ENCODE results near the gene PDE7B.

Gene PDE7B

DNA sequence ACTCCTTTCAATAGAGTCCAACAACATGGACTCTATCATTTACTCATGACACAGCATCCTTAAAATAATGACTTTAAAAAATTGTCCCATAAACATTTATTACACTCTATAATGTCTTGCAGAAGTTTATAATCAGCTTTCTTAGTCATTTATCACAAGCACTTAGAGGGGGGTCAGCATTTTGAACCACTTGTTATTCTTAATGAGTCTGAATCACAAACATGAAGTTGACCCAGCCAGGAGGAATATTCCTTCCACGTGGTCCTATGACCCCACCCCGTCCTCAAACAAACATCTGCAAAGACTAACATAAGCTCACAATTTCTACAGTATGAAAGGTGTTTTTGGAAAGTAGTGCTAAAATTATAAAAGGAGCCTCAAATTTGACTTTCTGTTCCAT lies 307.5 kb downstream of the PDE7B start:
- DNase-seq = no peak

DNA sequence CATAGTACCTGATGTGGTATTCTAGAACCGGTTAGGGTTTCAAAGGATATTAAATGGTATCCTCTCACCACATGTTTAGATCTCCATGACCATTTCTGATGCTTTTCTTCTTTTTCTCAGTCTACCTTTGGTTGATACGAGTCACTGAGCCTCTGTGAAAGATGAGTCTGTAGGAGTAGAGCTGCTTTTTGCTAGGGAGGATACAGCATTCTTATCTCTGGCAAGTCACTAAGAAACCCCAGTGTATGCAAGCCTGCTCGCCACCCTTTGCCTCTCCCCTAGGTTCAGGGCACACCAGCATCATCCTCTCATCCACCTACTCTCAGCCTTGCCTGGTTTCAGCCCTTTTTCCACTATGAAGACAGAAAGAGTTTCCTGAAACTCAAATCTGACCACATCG lies 308.7 kb downstream of the PDE7B start:
- no peak for DNase-seq

DNA sequence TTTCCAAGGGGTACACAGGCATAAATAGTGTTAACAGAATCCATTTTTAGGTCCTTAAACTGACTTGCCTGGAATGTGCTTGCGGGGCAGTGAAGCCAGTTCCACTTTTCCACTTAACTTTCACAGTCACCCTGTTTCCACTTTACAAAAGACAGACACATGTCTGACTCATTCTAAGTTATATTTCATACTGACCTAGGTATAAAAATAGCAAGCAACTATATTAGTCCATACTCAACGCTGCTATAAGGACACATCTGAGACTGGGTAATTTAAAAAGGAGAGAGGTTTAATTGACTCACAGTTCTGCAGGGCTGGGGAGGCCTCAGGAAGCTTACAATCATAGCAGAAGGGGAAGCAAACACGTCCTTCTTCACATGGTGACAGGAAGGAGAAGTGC lies 310.4 kb downstream of the PDE7B start:
- DNase-seq = no peak

DNA sequence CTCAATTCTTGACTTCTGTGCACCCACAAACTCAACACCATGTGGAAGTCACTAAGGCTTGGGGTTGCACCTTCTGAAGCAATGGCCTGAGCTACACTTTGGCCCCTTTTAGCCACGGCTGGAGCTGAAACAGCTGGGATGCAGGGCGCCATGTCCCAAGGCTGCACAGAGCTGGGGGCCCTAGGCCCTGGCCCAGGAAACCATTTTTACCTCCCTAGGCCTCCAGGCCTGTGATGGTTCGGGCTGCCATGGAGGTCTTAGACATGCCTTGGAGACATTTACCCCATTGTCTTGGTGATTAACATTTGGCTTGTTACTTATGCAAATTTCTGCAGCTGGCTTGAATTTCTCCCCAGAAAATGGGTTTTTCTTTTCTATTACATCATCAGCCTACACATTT lies 311.8 kb downstream of the PDE7B start:
- no peak for DNase-seq

DNA sequence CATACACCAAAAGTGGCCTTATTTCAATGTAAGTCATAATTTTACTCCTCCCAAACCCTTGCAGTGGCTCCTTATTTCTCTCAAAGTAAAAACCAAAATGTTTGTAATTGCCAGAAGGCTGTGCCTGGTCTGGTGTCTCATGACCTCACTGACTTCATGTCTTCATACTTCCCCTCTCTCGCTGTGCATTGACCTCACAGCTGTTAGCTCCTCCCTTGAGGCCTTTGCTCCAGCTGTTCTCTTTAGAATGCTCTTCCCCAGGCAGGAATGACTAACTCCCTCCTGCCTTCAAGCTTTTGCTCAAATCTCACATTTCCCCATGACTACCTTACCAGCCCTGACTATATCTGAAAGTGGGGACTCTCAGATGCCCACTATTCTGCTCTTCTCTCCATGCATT lies 315.3 kb downstream of the PDE7B start:
- DNase-seq = no peak

DNA sequence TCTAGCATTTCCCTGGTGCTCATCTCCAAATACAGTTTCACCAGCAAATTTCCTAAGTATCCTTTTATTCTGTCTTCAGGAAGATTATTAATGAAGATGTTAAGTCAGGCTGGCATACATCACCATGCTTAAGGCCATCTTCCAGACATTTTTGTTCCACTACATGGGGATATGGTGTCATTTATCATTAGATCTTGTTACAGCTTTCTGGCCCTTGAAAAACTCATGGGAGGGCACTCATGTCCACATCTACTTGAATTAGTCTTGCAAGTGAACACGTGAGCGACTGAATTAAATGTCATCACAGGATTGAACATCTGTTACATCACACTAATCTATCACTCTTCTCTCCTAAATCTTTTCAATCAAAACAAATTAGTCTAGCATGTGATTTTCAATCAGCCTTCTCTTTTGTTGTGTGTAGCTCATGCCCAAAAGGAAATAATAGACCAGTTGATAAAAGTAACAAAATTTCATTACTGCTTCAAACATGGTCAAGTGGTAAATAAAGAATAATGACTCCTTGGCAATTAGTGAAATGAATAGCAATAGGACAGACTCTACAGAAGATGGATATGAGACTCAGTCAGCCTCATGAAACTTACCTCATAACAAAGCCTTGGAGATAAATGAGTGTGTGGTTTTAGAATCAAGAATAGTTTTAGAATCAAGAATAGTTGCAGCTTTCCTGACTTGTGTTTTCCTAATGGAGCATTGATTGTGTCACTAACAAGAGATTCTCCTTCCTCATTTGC lies 318.1 kb downstream of the PDE7B start:
- DNase-seq = no peak

DNA sequence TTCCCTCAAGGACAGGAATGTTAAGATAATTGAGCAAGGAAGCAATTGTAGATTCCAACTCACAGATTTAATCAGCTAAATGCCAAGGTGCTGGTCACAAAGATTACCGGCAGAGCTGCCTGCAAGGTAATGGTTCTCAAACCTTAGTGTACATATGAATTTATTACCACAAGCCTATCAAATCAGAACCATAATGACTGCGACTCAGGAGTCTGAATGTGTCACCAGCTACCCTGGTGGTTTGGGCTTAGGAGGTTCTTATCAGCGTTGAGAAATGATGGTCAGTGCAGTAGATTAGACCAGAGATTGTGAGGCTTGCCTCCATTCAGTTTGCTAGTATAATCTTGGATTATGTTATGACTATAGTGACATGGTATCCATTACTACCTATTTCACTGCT lies 319.7 kb downstream of the PDE7B start:
- no peak for DNase-seq

DNA sequence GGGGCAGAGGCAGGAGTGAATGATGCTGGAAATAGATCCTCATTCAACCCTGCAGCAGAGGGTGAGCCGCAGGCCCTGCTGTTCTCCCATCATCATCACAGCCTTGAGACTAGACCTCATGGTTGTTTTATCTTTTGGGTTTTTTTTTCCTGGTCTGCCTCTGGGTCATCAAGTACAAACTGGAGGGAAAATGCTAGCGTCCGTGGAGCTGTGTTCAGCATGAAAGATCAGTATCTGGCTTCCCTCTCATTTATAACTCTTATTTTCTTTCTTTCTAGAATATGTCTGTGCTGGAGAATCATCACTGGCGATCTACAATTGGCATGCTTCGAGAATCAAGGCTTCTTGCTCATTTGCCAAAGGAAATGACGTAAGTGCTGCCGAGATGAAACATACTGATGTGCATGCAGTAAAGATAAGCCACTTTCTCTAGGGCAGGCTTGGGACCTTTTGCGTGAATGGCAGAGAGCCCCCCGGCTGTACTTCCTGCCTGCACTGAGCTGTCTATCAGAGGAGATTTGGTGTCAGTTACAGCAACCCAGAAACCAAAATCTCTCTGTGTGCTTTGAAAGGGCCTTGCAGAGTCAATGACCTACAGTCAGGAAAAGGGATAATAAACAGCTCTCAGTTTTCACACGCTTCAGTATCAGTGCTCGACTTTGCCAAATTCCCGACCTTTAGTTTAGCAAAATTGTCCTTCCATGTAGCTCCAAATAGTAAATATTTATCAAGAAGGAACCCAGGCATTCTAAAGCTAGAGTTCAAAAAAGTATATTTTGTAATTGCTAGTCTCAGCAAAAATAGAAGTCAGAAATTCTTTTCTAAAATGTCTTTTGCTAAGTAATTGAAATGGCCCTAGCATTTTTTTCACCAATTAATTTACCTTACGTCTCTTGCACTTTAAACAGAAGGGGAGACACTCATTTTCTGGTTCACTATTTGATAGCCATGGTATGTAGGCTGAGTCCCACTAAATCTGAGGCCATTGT lies 322.3 kb downstream of the PDE7B start:
- no peak for DNase-seq

DNA sequence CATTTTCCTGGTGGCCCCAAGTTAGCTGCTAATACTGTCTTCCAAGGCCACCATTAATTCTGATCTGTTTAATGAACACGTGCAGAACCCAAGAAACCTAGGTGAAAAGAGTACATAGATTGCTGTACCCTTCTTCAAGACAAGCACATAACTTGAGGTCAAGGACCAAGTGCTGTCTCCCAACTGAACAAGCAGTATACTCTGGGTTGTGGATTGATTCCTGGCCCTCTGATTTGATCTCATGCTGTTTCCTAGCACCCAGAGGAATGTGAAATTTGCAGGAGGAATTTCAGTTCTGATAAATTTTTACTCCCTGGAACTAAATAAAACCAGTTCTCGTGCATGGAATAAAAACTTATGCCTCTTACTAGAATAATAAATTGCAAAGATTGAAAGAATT lies 323.0 kb downstream of the PDE7B start:
- no peak for DNase-seq

DNA sequence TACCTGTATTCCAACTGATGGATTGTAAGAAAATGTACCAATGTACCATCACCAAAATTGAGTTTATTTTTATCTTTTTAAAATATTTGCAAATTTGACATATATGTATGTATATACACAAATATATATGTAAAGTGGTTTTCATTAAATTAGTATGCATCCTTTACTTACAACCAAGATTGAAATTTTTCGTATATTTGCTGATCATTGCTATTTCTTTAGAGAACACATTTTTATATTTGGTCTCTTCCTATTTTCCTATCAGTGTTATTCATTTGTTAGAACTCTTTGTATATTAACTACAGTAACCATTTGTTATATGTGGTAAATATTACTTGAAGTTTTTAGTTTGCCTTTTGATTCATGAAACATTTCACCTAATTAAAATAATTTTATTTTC lies 324.4 kb downstream of the PDE7B start:
- no peak for DNase-seq

DNA sequence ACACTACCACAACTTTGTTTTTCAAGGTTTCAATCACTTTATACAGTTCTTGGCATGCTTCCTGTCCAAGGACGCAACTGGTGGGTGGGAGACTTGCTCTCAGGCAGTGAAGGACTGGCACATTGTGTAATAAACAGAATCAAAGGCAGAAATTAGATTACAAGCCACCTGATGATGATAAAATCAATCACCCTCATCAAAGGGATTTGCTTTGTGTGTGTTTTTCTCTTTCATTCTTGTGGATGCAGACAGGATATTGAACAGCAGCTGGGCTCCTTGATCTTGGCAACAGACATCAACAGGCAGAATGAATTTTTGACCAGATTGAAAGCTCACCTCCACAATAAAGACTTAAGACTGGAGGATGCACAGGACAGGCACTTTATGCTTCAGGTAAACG lies 327.2 kb downstream of the PDE7B start:
- no peak for DNase-seq

DNA sequence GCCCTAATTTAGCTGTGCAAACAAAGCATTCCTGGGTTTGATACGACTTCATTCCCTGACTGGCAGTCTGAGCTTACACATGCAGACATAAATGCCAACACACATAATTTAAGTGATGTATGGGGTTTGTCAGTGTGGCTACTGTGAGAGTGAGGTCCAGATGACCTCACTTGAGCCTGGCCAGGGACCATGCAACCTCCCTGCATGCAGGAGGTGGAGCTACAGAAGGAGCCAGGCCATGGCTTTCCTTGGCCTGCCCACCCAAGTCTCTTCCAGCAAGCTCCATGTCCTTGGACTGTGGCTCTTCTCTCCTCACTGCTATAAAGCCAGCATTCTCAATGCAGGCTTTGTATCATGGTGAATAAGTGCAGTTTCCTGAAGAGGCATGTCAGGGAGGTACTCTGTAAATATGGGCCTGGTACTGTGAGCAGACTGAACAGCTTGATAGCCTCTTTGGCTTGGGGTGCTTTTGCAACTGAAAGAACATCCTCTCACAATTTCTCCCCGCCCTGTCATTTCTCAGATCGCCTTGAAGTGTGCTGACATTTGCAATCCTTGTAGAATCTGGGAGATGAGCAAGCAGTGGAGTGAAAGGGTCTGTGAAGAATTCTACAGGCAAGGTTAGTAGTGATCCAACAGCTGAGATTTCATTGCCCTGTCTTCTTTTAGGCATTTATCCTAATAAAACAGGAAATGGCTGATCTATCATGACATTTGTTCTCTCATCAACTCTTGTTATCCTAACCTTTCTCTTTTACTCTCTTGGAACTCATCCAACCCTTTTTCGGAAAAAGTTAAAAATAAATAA lies 329.4 kb downstream of the PDE7B start:
- no peak for DNase-seq

DNA sequence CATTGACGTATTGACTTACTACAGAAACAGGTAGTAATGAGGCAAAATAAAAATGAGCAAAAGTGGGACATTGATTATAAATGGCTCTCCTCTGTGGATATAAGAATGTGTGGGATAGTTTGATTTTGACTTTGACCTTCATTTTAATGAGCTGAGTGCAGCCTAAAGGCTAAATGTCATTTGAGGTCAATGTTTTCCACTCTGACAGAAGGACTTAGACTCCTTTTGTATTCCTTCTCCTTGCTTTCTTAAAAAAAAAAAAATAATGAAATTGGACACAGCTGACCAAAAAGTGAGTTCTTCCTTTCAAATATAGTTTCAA lies 330.0 kb downstream of the PDE7B start:
- no peak for DNase-seq

DNA sequence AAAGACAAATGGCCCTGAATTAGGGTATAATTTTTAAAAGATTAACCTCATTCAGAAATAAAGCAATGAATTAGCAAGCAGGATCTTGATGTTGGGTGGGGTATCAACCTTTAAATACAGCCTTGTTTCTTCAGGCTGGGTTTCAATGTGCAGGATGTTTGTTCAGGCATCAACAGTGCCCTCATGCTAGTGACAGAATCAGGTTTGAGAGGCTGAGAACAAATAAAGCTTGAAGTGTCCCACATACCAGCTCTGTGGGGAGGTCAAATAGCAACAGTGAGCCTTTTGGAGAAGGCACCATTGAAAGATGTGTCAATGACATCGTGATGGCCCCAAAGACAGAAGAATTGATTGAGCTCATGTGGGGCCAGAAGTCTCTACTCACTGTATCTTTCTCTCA lies 330.4 kb downstream of the PDE7B start:
- DNase-seq = no peak

DNA sequence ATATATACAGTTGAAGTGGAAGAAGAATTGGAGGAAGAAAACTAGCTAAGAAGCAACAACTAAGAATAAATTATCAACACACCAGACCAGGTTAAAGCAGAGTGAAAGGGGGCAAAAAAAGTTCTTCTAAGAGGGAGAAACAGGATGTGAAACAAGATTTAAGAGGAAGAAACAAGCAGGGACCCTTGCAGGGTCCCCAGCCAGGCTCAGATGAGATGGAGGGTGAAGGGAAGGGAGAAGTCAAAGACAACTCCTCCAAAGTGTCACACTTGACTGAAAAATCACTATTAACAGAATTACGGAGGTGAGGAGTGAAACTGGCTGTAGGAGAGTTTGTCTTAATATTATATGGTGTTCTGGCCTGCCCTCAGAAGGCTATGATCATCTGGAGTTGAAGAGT lies 333.2 kb downstream of the PDE7B start:
- DNase-seq = no peak

DNA sequence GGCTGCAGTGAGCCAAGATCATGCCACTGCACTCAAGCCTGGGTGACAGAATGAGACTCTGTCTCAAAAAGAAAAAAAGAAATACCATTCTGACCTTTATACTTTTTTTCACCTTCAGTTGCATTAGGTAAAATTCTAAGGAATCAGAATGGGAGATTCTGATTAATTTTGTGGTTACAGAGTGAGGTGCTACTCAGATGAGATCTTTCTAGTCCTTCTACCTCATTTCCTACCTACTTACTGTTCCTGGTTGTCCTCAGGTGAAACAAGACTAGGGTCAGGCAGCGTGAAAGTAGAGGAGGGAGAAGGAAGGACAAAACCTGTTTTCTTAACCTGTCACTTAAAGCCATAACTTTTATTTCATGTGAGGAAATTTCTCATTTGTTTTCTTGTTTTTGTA lies 334.9 kb downstream of the PDE7B start:
- no peak for DNase-seq

DNA sequence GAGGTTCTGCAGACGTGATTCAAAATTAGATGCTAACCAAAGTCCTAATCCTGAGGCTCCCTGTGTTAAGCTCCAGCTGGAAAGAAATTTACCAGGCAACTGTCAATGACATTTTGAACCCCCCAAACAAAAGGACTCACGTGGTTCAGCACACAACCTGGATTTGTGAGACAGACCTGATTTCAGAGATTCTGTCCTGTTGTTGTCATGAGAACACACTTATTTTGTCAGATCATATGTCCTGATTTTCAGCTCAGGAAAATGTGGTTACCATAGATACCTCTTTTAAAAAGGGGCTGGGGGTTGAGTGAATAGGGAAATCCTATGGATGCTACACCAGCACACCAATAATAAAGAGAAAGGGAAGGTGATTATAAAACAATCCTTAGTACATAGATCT lies 337.0 kb downstream of the PDE7B start:
- DNase-seq = no peak

DNA sequence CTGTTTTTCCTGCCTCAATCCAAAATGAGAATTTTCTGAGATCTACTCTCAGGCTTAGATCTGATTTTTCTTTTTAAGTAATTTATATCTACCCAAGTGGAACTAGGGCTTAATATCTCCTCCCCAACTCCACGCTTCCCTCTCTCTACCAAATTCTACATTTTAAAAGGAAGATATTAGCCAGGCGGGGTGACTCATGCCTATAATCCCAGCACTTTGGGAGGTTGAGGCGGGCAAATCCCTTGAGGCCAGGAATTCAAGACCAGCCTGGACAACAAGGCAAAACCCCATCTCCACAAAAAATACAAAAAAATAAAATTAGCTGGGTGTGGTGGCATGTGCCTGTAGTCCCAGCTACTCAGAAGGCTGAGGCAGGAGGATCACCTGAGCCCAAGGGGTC lies 337.6 kb downstream of the PDE7B start:
- DNase-seq = no peak

DNA sequence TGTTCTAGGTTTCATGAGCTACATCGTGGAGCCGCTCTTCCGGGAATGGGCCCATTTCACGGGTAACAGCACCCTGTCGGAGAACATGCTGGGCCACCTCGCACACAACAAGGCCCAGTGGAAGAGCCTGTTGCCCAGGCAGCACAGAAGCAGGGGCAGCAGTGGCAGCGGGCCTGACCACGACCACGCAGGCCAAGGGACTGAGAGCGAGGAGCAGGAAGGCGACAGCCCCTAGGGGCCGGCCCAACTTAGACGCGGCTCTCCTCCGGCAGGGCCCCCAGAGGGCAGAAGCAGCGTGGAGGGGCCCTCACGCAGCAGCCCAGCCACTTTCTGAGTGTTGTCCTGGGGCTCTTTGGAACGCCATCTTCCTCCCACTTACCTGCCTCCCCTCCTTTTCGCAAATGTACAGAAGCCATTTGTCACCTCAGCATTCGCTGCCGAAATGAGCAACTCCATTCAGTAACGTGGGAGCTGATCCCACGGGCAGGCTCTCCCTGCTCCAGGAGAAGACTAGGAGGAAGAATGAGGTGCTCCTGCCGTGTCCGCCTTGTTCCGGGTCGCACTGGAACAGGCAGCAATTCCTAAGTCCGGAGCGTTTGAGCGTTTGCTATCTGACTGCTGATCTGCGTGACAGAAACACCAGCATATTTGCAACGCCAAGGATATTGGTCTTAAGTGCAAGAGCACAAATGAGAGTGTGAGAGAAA lies 340.3 kb downstream of the PDE7B start:
- no peak for DNase-seq

DNA sequence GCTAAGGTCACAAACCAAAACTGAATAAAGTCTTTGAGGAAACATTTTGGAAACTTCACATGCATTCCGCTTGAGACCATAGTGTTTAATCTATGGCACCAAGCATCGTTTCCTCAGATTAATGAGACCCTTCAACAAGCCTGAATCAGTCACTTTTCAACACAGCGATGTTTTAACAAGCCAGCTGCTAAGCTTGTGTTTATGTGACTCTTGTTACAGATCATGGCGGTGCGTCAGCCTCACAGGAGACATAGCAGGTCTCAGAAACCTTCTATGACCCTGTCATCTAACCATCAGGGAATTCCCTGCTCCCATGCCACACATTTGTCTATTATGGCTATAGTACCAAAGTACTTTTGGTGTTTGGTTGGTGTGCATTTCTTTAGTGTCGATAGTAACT lies 341.4 kb downstream of the PDE7B start:
- no peak for DNase-seq

DNA sequence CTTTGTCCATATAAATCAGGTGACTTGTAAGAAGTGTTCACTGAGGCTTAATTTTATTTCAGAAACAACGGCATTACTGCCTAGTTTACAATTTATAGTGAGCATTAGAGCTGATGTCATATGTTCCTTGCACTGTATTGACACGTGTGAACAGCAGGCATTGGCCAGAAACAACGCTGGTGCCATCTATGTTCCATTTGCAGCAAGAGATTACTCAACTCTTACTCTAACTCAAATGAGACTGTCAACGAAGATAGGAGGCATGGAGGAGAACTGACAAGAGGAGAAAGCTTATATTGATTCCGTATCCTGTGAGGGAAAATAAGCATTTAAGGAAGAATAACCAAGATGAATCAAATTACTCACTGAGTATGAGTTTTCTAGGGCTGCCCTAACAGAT lies 350.2 kb downstream of the PDE7B start:
- no peak for DNase-seq

DNA sequence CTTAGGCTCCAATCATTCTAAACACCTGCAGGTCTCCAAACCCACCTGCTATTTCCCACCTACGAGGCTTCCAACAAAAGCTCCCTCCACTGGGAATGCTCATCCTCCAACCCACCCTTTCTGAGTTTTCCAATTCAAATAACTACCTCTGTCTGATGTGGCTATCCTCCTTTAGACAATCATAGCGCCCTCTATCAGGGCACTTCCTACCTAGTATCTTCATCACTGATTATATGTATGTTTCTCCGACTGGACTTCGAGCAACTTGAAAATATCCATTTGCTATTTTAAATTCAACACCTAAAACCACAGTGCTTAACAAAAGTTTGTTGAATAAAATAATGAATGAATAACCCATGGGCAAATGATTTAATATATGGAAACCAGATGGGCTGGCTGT lies 357.3 kb downstream of the PDE7B start:
- no peak for DNase-seq

DNA sequence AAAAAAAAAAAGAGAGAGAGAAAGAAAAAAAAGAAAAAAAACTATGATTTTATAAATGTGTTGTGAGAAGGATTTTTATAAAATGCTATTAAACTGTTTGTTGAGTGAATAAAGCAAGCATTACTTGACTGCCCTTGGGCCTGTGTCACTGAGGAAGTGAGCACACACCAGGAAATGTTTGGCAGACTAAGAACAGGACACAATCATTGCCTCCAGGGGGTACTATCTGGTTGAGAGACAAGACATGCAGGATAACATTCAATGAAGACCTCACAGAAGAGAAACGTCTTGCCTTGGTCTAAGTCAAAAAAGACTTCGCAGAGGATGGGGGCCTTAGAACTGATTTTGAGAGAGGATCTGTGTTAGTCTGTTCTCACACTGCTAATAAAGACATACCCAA lies 358.0 kb downstream of the PDE7B start:
- no peak for DNase-seq

All from activated effector memory CD4-positive, alpha-beta T cell treated with anti-CD3 and anti-CD28 coated beads, Interleukin-2, amount 50 U/mL, for 16 hours (primary cell).